HepG2 (cell line): ENCODE data around the gene CRLF1. TPM values are rescaled to one million over a fixed set of nuclear protein-coding genes. Genes with fewer than 3 reads are reported as not detected.
A peak's percentile ranks its signal among the peaks of the same experiment; 100 is the strongest.

Experiments used
- BCL6 ChIP-seq: IDR thresholded peaks from 2 replicates; pipeline ENCODE4 v1.6.1; 2016; ENCODE audit warnings: missing genetic modification reagents, missing compliant biosample characterization
- EP300 ChIP-seq, 3 experiments: sonication (generic) in 1 of 3; formaldehyde crosslinking in 1 of 3; IDR thresholded peaks; 2 replicates each; pipeline versions ENCODE4 v1.5.1 to v1.6.1; 2011 to 2020; ENCODE audit warnings: low read depth in 2 of 3, low read length in 2 of 3, borderline replicate concordance in 1 of 3, improper control_type of control experiment in 1 of 3, mild to moderate bottlenecking in 1 of 3, missing genetic modification reagents in 1 of 3, moderate library complexity in 1 of 3
- FOSL1 ChIP-seq: sonication (generic); formaldehyde crosslinking; IDR thresholded peaks from 2 replicates; pipeline ENCODE4 v1.9.0; 2021; ENCODE audit warnings: missing genetic modification reagents, borderline replicate concordance
- FOSL2 ChIP-seq: sonication (generic); formaldehyde crosslinking; IDR thresholded peaks from 2 replicates; pipeline ENCODE4 v1.4.0; 2020; ENCODE audit warnings: missing genetic modification reagents
- MYC ChIP-seq: sonication (generic); formaldehyde crosslinking; IDR thresholded peaks from 2 replicates; pipeline ENCODE4 v1.9.0; 2021; ENCODE audit warnings: missing genetic modification reagents, borderline replicate concordance
- SOX13 ChIP-seq, 3 experiments: fragments of 450-650 bp in 1 of 3; sonication (generic) in 1 of 3; formaldehyde crosslinking in 1 of 3; IDR thresholded peaks in 2 of 3; conservative IDR thresholded peaks in 1 of 3; 2 replicates each; pipeline versions ENCODE4 v1.5.0 to v1.6.1; 2016 to 2020; ENCODE audit warnings: antibody characterized with exemption in 1 of 3, mild to moderate bottlenecking in 1 of 3, missing compliant biosample characterization in 1 of 3, missing genetic modification reagents in 1 of 3, moderate library complexity in 1 of 3
- TP53 ChIP-seq: sonication (generic); formaldehyde crosslinking; conservative IDR thresholded peaks from 2 replicates; pipeline ENCODE4 v1.4.0; 2020; ENCODE audit warnings: missing genetic modification reagents
- ZNF230 ChIP-seq: sonication (generic); formaldehyde crosslinking; IDR thresholded peaks from 2 replicates; pipeline ENCODE4 v1.4.0; 2020; ENCODE audit warnings: mild to moderate bottlenecking, missing genetic modification reagents
- ZNF251 ChIP-seq: sonication (generic); formaldehyde crosslinking; IDR thresholded peaks from 2 replicates; pipeline ENCODE4 v1.9.0; 2021; ENCODE audit warnings: mild to moderate bottlenecking, missing genetic modification reagents
- ZNF879 ChIP-seq: sonication (generic); formaldehyde crosslinking; IDR thresholded peaks from 2 replicates; pipeline ENCODE4 v1.8.1; 2023; ENCODE audit warnings: missing genetic modification reagents
- polyA plus RNA-seq, 8 experiments: library from polyadenylated mRNA; depleted of rRNA in 3 of 8; stranded (reverse) in 7 of 8; unstranded in 1 of 8; fragments of >200 nt; fragmentation: Illumina TruSeq in 4 of 8; extraction: Trizol in 4 of 8; gene quantifications; 2 replicates each; pipeline versions ENCODE4 v1.2.1 to v1.2.3, GENCODE V29; 2011 to 2016; ENCODE audit warnings: low read depth in 4 of 8, missing spikeins in 1 of 8, mixed read lengths in 1 of 8; ENCODE audit not compliant: insufficient read depth in 1 of 8
- total RNA-seq, 5 experiments: library from RNA; depleted of rRNA; stranded (reverse); fragments of >200 nt; fragmentation: Illumina TruSeq; extraction: Trizol; gene quantifications; 2 replicates each; pipeline ENCODE4 v1.2.3, GENCODE V29; 2016; ENCODE audit warnings: low read depth in 1 of 5
- TF ChIP-seq, protein P1 (sequence below): IDR thresholded peaks from 2 replicates; pipeline ENCODE4 v1.6.1; 2016; ENCODE audit warnings: mild to moderate bottlenecking, missing biosample characterization, missing genetic modification reagents
- TF ChIP-seq, protein P2 (sequence below): IDR thresholded peaks from 2 replicates; pipeline ENCODE4 v1.6.1; 2018; ENCODE audit warnings: missing genetic modification reagents, mild to moderate bottlenecking, missing compliant biosample characterization
- TF ChIP-seq, protein P3 (sequence below): sonication (generic); formaldehyde crosslinking; IDR thresholded peaks from 2 replicates; pipeline ENCODE4 v1.4.0; 2020; ENCODE audit warnings: missing genetic modification reagents
- TF ChIP-seq, protein P4 (sequence below): sonication (generic); formaldehyde crosslinking; IDR thresholded peaks from 2 replicates; pipeline ENCODE4 v1.4.0; 2020; ENCODE audit warnings: missing genetic modification reagents
- TF ChIP-seq, protein P5 (sequence below): sonication (generic); formaldehyde crosslinking; IDR thresholded peaks from 2 replicates; pipeline ENCODE4 v1.5.0; 2020; ENCODE audit warnings: missing genetic modification reagents
- TF ChIP-seq, protein P6 (sequence below), 2 experiments: sonication (generic) in 1 of 2; formaldehyde crosslinking in 1 of 2; IDR thresholded peaks; 2 replicates each; pipeline versions ENCODE4 v1.4.0 to v1.6.1; 2018 to 2020; ENCODE audit warnings: missing genetic modification reagents in 2 of 2, borderline replicate concordance in 1 of 2, low read depth in 1 of 2, mild to moderate bottlenecking in 1 of 2, missing biosample characterization in 1 of 2

CRLF1 gene
- total and polyA plus RNA-seq, 2 of the 13 experiments (the other 11 are each of a cell fraction or from before 2014, with no cell fraction given) = 217 to 296 TPM

DNA sequence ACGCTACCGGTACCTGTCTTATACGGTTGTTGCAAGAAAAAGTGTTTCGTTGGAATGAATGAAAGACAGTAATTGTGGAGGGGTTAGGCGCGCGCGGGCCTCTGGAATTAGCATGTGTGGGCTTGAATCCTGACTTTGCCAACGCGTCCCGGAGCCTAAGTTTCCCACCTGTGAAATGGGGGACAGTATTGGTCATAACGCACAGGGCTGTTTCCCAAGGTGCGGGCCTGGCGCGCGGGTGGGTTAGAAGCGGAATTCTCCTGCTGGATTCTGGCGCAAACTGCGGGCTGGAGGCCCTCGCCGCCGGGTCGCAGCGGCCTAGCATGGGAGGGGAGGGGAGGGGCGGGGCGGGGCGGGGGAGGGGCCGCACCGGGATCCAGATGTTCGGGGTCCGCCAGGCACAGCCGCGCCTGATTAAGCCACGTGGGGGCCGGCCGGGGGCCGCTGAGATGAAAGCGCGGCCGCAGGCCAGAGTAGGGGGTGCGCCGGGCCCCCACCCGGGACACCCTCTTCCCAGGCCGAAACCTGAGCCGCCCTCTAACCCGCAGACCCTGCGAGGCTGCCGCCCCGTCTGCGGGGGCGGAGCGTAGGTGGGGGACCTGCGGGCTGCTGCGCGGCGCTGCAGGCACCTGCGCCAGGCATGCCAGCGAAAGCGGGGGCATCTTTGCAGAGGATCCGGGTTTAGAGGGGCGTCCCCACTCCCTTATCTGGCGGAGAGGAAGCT is 4.9 kb upstream of the CRLF1 start (continued):
- TF ChIP-seq, protein P1, sequence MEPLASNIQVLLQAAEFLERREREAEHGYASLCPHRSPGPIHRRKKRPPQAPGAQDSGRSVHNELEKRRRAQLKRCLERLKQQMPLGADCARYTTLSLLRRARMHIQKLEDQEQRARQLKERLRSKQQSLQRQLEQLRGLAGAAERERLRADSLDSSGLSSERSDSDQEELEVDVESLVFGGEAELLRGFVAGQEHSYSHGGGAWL (CRISPR knock-in tag) = peak; percentile 40; the same call in 1 of the 2 replicates
- 0 out of 2 replicates have a peak, but pooled peaks have one; percentile 18 for TF ChIP-seq FOSL1
- TF ChIP-seq FOSL2 = 0 out of 2 replicates have a peak, but pooled peaks have one; percentile 13
- TF ChIP-seq, protein P2, sequence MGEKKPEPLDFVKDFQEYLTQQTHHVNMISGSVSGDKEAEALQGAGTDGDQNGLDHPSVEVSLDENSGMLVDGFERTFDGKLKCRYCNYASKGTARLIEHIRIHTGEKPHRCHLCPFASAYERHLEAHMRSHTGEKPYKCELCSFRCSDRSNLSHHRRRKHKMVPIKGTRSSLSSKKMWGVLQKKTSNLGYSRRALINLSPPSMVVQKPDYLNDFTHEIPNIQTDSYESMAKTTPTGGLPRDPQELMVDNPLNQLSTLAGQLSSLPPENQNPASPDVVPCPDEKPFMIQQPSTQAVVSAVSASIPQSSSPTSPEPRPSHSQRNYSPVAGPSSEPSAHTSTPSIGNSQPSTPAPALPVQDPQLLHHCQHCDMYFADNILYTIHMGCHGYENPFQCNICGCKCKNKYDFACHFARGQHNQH (CRISPR knock-in tag) = 0 out of 2 replicates have a peak, but pooled peaks have one; percentile 5
- TF ChIP-seq TP53 = no peak
- TF ChIP-seq, protein P3, sequence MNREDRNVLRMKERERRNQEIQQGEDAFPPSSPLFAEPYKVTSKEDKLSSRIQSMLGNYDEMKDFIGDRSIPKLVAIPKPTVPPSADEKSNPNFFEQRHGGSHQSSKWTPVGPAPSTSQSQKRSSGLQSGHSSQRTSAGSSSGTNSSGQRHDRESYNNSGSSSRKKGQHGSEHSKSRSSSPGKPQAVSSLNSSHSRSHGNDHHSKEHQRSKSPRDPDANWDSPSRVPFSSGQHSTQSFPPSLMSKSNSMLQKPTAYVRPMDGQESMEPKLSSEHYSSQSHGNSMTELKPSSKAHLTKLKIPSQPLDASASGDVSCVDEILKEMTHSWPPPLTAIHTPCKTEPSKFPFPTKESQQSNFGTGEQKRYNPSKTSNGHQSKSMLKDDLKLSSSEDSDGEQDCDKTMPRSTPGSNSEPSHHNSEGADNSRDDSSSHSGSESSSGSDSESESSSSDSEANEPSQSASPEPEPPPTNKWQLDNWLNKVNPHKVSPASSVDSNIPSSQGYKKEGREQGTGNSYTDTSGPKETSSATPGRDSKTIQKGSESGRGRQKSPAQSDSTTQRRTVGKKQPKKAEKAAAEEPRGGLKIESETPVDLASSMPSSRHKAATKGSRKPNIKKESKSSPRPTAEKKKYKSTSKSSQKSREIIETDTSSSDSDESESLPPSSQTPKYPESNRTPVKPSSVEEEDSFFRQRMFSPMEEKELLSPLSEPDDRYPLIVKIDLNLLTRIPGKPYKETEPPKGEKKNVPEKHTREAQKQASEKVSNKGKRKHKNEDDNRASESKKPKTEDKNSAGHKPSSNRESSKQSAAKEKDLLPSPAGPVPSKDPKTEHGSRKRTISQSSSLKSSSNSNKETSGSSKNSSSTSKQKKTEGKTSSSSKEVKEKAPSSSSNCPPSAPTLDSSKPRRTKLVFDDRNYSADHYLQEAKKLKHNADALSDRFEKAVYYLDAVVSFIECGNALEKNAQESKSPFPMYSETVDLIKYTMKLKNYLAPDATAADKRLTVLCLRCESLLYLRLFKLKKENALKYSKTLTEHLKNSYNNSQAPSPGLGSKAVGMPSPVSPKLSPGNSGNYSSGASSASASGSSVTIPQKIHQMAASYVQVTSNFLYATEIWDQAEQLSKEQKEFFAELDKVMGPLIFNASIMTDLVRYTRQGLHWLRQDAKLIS (CRISPR knock-in tag) = no peak
- TF ChIP-seq, protein P4, sequence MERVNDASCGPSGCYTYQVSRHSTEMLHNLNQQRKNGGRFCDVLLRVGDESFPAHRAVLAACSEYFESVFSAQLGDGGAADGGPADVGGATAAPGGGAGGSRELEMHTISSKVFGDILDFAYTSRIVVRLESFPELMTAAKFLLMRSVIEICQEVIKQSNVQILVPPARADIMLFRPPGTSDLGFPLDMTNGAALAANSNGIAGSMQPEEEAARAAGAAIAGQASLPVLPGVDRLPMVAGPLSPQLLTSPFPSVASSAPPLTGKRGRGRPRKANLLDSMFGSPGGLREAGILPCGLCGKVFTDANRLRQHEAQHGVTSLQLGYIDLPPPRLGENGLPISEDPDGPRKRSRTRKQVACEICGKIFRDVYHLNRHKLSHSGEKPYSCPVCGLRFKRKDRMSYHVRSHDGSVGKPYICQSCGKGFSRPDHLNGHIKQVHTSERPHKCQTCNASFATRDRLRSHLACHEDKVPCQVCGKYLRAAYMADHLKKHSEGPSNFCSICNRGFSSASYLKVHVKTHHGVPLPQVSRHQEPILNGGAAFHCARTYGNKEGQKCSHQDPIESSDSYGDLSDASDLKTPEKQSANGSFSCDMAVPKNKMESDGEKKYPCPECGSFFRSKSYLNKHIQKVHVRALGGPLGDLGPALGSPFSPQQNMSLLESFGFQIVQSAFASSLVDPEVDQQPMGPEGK = peak; percentile 99
- TF ChIP-seq, protein P5, sequence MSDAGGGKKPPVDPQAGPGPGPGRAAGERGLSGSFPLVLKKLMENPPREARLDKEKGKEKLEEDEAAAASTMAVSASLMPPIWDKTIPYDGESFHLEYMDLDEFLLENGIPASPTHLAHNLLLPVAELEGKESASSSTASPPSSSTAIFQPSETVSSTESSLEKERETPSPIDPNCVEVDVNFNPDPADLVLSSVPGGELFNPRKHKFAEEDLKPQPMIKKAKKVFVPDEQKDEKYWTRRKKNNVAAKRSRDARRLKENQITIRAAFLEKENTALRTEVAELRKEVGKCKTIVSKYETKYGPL = no peak
- TF ChIP-seq BCL6 (CRISPR knock-in tag) = peak; percentile 66
- TF ChIP-seq ZNF251 (CRISPR knock-in tag) = no peak
- TF ChIP-seq ZNF230 (CRISPR knock-in tag) = no peak
- TF ChIP-seq MYC = peak; percentile 53
- peak in 1 of 2 experiments; percentile 66; a peak in 1 of 4 replicates for TF ChIP-seq EP300 (IDR thresholded peaks at IDR 0.05; ENCODE audit: low read depth in 2 of 2, low read length in 2 of 2)
- no peak; the same call in 1 of the 2 replicates for TF ChIP-seq EP300 (CRISPR knock-in tag; IDR thresholded peaks at IDR 0.05; ENCODE audit: borderline replicate concordance)
- no peak for TF ChIP-seq SOX13 (IDR thresholded peaks at IDR 0.05)
- TF ChIP-seq SOX13 (CRISPR knock-in tag; conservative IDR thresholded peaks at IDR 0.05 in 1 of 2, IDR thresholded peaks at IDR 0.05 in 1 of 2) = peak in 1 of 2 experiments; percentile 53; a peak in 2 of 4 replicates
- TF ChIP-seq, protein P6, sequence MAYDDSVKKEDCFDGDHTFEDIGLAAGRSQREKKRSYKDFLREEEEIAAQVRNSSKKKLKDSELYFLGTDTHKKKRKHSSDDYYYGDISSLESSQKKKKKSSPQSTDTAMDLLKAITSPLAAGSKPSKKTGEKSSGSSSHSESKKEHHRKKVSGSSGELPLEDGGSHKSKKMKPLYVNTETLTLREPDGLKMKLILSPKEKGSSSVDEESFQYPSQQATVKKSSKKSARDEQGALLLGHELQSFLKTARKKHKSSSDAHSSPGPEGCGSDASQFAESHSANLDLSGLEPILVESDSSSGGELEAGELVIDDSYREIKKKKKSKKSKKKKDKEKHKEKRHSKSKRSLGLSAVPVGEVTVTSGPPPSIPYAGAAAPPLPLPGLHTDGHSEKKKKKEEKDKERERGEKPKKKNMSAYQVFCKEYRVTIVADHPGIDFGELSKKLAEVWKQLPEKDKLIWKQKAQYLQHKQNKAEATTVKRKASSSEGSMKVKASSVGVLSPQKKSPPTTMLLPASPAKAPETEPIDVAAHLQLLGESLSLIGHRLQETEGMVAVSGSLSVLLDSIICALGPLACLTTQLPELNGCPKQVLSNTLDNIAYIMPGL (CRISPR knock-in tag; IDR thresholded peaks at IDR 0.05; ENCODE audit: borderline replicate concordance in 1 of 2, low read depth in 1 of 2) = 0 out of 4 replicates have a peak, but pooled peaks of 1 of the 2 experiments have one; percentile 1
- no peak for TF ChIP-seq ZNF879
